Stimulated activated CD4-positive, alpha-beta T cell treated with anti-CD3 and anti-CD28 coated beads, Interleukin-12 subunit alpha, Interleukin-12 subunit beta, amount 100 ng/mL, for 24 hours (primary cell): ENCODE data around the gene UBXN11.
A peak's percentile ranks its signal among the peaks of the same experiment; 100 is the strongest.

Experiments used
- DNase-seq, 2 experiments: peaks; one replicate each; pipeline ENCODE4 v3.0.0-alpha.2; 2020; ENCODE audit warnings: low read depth in 2 of 2

UBXN11 gene

DNA sequence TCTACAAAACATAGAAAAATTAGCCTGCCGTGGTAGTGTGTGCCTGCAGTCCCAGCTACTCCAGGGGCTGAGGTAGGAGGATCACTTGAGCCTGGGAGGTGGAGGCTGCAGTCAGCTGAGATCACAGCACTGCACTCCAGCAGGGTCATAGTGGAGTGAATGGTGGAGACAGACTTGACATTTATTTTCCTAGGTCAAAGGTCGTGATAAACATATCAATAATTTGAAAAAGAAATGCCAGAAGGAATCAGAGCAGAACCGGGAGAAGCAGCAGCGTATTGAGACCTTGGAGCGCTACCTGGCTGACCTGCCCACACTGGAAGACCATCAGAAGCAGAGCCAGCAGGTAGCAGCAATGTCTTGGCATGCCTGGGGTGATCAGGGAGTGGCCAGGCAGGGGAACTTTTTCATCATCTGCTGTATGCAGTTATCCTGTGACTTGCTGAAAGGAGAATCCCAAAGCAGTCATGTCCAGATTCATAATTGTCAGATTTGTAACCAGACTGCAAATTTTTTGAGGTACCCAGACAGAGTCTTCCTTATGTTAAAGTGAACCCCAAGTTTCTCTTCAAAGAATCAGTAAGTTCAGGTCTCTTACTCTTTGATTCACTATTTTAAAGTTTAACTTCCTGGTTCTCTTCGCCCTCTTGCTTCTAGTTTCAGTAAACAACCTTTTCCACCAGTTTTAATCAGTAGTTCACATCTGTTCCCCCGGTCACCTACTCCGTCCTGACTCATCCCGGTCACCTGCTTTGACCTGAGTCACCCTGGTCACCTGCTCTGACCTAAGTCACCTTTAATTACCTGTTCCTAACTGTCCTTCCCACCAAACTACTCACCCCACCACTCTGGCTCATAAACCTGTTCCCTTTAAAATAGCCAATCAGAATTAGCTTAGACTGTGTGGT is 37.9 kb downstream of the UBXN11 start:
- no peak for DNase-seq

DNA sequence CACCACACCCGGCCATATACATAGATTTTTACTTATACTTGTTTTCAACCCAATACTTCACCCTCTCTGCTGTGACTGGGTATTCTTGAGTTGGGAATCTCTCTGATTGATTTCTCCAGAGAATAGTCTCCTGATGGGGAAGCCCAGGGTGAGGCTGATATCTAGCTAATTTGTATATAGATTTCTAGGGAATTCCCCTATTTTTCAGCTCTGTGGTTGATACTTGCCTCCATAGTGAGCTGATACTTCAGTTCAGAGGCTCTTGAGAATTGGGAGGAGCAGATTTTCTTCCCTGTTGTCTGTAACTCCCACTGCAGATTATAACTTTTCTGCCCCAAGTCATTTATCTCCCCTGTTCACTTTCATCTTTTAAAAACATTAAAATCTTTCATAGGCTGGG is 41.0 kb downstream of the UBXN11 start:
- DNase-seq = no peak

DNA sequence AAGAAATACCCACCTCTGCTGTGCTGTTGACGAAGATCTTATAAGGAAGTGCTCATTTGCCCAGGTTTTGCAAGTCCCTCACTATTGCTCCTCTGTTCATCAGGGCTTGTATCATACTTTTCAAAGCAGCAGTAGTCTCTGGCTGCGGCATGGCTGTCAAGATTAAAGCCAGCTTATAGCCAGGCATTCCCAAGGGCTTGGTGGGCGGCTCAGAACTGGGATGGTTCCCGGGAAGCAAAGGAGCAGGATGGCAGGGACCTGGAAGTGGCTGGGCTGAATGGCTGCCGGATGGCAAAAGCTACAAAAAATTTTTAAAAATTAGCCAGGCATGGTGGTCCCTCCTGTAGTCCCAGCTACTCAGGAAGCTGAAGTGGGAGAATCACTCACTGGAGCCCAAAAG is 43.2 kb downstream of the UBXN11 start:
- no peak for DNase-seq

DNA sequence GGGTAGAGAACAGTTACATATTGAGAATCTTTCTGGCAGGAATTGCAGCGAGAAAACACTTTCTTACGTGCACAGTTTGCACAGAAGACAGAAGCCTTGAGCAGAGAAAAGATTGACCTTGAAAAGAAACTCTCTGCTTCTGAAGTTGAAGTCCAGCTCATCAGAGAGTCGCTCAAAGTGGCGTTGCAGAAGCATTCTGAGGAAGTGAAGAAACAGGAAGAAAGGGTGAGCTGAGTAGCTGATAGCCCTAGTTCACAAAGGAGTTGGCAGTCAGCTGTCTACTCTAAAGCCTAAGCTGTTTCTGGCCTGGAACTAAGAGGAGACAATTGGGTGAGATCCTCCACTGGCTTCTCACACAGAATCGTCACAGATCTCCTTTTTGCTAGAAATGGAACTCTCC is 46.9 kb downstream of the UBXN11 start:
- DNase-seq = no peak

DNA sequence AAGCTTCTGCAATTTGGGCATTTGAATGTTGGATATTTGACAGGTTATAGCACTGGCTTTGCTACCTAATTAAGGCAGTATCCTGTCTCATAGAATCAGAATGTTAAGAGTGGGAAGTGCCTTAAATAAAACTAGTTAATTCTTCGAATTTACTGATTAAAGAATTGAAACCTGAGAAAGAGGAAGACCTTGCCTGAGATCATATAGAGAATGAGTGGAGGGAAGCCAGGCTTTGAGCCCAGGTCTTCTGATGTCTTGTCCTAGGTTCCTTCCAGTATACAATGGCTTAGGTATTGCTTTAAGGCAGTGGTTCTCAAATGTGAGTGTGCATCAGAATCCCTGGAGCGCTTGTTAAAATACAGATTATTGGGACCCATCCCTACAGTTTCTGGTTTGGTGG is 47.4 kb downstream of the UBXN11 start:
- DNase-seq = no peak

DNA sequence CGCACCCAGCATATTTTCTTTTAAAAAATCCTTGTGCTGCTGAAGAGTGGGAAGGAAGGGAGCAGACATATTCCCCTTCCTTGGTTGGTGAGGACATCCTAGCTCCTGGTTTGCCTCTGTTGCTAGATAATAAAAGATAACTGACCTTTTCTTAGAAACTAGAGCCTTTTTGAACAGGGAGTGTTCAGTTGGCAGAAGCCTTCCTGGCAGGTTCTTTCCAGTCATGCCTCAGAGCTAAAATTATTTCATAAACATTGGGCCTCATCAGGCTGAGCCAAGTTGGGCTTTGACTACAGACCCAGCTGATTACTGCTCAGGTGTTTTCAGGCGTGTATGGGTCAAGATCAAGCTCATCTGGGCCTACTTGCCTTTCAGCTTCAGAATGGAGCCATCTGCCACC is 49.2 kb downstream of the UBXN11 start:
- DNase-seq = no peak

DNA sequence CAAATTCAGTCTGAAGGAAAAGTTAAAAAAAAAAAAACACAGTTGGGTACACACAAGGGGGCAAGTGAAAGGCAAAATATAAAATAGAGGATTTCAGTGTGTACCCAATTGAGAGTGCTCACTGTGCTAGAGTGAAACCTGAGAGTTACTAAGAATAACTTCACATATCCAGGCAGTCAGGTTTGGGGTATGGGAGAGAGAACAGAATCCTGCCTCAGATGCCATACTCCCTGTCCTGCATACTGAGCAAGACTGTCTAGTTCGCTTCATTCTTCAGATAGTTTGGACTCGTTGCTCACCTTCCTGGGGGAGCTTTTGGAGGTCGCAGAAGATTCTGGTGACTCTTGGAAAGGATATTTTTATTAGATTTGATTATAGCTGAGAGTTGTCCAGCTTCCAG is 52.0 kb downstream of the UBXN11 start:
- no peak for DNase-seq

DNA sequence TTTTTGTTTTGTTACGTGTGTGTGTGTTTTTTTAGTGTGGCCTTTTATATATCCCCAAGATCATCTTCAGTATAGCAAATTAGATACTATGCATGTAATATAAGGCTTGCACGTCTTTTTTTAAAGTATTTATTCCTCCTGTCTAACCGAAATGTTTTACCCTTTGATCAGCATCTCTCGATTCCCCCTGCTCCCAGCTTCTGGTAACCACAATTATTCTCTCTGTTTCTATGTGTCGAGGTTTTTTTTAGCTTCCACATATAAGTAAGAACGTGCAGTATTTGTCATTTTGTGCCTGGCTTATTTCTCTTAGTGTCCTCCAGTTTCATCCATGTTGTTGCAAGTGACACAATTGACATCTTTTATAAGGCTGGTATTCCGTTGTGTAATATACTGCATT is 53.7 kb downstream of the UBXN11 start:
- DNase-seq = no peak

DNA sequence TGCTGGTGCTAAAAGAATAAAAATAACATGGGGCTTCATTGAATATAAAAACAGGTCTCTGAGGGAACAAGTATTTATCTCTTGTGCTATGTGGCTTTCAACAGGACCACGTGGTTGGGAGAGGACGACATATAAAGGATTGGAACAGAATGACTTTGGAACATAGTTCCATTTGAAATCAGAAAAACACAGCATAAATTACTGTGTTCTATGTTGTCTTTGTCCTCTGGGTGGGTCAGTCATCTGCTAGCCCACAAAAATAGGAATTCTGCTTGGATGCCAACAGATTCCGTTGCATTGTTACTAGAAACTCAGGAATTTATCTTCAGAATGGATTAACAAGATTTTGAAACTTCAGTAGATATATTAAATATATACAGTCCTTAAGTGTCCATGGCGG is 66.5 kb downstream of the UBXN11 start:
- DNase-seq = no peak

DNA sequence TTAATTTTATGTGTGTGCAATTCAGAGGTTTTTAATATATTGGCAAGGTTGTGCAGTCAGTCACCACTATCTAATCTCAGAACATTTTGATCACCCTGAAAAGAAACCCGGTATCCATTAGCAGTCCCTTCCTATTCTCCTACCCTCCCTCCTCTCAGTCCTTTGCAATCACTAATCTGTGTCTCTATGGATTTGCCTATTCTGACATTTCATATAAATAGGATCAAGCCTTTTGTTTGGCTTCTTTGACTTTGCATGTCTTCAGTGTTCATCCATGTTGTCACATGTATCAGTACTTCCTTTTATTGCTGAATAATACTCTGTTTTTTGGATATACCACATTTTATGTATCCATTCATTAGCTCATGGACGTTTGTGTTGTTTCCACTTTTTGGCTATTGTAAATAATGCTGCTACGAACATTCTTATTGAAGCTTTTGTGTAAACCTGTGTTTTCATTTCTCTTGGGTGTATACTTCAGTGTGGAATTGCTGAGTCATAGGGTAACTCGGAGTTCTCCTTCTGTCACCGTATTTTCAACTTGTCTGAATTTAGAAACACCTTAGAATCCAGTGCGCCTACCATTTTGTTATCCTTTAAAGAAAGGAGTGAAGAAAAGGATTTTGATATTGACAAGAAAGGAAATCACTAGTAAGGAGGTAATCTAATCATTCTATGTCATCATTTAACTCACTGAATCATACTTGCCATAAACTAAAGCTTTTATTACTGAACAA is 69.0 kb downstream of the UBXN11 start:
- DNase-seq = no peak

DNA sequence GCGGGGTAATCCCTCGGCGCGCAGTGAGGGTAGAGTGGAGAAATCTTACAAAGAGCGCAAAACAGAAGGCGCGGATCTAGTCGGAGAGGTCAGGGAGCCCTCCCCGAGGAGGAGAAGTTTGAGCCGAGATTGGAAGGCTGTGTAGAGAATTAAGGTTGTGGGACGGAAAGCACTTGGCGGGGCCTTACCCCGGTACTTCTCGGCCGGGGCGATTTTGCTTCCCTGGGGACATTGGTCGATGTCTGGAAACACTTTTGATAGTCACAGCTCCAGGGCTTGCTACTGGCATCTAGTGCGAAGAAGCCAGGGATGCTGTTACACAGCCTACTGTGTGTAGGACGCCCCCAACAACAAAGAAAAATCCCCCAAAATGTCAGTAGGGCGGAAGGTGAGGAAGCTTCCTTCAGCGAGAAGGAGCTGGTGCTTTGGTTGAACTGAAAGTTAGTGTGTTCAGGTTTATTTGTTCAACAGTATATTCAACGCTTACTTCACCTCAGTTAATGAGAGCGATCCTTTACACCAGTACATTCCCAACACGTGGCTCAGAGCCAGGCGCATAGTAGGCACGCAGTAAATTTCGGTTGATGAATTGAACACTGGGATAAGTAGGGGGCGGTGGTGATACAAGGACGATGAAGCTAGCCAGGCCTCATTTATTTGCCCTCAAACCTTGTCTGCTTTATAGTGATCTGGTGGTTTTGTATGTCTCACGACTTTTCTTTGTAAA is 71.6 kb downstream of the UBXN11 start:
- peak; percentile 2 to 5 for DNase-seq

DNA sequence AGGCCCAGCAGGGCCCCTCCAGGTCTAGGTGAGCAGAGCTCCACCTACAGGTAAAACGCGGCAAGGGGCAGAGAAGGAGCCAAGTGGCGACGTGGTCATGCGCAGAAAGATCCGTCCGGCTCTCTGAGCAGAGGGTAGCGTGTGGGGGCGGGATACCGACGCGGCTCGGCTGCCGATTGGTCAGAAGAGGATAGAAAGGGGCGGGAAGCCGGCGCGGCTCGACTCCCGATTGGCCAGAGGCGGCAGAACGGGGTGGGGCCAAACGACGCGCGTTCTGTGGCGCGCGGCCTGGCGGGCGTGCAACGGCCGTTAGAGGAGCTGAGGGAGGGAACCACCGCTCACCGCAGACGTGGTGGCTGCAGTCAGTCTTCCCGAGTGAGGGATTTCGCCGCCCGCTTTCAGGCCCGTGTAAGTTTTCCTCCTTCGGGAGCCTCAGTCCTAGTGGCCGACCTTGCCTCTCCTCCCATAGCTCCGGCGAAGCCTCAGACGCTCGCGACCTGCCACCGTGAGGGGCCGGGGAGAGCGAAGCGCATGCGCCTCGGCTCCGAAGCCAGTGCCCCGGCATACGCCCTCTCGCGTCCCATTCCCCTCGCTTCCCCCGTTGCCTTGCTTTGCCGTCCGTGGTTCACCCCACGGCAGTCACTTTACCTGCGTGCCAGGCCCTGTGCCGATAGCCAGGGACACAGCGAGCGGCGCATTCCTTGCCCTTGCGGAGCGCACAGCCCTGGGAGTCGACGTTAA is 72.4 kb downstream of the UBXN11 start, which contains the start of gene CEP85:
TSS of gene CEP85 (plus strand) at position 298 of the 741 bp plus-strand sequence. CDS start 5,584 bp downstream, outside the sequence.
- DNase-seq = peak; percentile 96 to 98
